Right hindlimb (tissue), 1 donor: ENCODE results near the gene MCCC1.

Source experiments
- DNase-seq: peaks from one replicate; pipeline ENCODE4 v3.0.0-alpha.2; 2018

The MCCC1 gene

GRCh38 chr3:182979674-182980191 lies 119.6 kb downstream of the MCCC1 start:
- DNase-seq: peak; percentile 42

- DNase-seq: no peak
These were observed 120.1 kb downstream of the MCCC1 start for GRCh38 chr3:182979103-182979673.

- no peak for DNase-seq
These were observed 120.9 kb downstream of the MCCC1 start for GRCh38 chr3:182978387-182978786.

GRCh38 chr3:182973047-182973446 lies 126.2 kb downstream of the MCCC1 start:
- no peak for DNase-seq

GRCh38 chr3:182972387-182972786 lies 126.9 kb downstream of the MCCC1 start:
- DNase-seq: no peak

GRCh38 chr3:182971637-182972036 lies 127.7 kb downstream of the MCCC1 start:
- no peak for DNase-seq

GRCh38 chr3:182970811-182971418 lies 128.4 kb downstream of the MCCC1 start:
- no peak for DNase-seq

- no peak for DNase-seq
These were observed 129.4 kb downstream of the MCCC1 start for GRCh38 chr3:182969853-182970252.

- no peak for DNase-seq
These were observed 130.0 kb downstream of the MCCC1 start for GRCh38 chr3:182969277-182969676.

GRCh38 chr3:182967218-182968204 lies 131.8 kb downstream of the MCCC1 start:
- DNase-seq: no peak

- no peak for DNase-seq
These were observed 133.4 kb downstream of the MCCC1 start for GRCh38 chr3:182965861-182966366.
